ENCODE data around the gene RGS6.

The RGS6 gene

DNA sequence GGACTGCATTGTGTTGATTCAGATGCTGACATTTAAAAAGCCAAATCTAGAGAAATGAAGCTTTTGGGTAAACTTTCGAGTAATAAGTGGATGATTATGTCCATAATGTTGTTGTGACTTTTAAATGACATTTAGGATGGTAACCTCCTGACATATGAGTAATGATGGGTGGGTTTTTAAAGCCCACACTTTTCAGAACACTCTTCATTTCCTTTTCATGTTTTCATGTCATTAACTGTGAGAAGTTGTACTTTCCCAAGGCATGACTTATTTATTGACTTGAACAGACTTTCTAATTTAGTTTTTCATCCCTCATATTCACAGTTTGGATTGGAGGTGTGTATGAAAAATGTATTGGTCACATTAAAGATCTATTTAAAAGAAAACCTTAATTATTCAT, 35.5 kb downstream of the RGS6 start:
- Histone ChIP-seq H3K36me3 (no peaks in the 10 kb centered on the region), H3K9me3 (no peaks in the 10 kb centered on the region), H3K27ac (no peak overlapping the region), H3K27me3 (no peaks in the 10 kb centered on the region), H3K4me1 (peaks cover 0 to 19% (median 2%) of the 10 kb centered on the region in 4 donors), H3K4me3 (no peak overlapping the region)
- intact Hi-C loops (cut with DNase I; ENCODE audit: low total_unique reads), result no loop called here
- no peak for DNase-seq
- TF ChIP-seq, protein P1, sequence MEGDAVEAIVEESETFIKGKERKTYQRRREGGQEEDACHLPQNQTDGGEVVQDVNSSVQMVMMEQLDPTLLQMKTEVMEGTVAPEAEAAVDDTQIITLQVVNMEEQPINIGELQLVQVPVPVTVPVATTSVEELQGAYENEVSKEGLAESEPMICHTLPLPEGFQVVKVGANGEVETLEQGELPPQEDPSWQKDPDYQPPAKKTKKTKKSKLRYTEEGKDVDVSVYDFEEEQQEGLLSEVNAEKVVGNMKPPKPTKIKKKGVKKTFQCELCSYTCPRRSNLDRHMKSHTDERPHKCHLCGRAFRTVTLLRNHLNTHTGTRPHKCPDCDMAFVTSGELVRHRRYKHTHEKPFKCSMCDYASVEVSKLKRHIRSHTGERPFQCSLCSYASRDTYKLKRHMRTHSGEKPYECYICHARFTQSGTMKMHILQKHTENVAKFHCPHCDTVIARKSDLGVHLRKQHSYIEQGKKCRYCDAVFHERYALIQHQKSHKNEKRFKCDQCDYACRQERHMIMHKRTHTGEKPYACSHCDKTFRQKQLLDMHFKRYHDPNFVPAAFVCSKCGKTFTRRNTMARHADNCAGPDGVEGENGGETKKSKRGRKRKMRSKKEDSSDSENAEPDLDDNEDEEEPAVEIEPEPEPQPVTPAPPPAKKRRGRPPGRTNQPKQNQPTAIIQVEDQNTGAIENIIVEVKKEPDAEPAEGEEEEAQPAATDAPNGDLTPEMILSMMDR (IDR thresholded peaks at IDR 0.05), result no peak

DNA sequence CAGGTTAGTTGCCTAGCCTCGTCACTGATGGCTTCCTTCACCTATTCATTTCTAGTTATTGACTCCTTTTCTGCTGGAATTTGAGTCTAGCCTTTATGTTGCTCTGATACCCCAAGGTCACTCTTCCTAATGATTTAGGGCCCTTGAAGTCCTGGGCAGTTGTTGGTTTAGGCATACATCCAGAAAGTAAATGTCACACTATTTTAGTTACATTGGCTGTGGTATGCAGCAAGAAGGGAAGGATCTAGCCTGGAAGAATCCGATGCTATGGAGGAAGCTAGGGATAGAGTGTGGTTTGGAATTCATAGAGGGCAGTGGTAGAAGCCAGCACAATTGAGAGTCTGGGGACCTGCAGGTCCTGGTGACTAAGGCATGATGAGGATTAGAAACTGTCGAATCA, 38.0 kb downstream of the RGS6 start:
- no peak overlapping the region for H3K4me3 ChIP-seq
- H3K4me1 ChIP-seq, result peaks cover 0 to 21% (median 0%) of the 10 kb centered on the region in 4 donors
- H3K9me3 ChIP-seq, result no peaks in the 10 kb centered on the region
- TF ChIP-seq, protein P1 (IDR thresholded peaks at IDR 0.05), result no peak
- no peaks in the 10 kb centered on the region for H3K36me3 ChIP-seq
- no peak for DNase-seq
- H3K27me3 ChIP-seq, result no peaks in the 10 kb centered on the region
- intact Hi-C loops (cut with DNase I; ENCODE audit: low total_unique reads), result no loop called here
- no peak overlapping the region for H3K27ac ChIP-seq

DNA sequence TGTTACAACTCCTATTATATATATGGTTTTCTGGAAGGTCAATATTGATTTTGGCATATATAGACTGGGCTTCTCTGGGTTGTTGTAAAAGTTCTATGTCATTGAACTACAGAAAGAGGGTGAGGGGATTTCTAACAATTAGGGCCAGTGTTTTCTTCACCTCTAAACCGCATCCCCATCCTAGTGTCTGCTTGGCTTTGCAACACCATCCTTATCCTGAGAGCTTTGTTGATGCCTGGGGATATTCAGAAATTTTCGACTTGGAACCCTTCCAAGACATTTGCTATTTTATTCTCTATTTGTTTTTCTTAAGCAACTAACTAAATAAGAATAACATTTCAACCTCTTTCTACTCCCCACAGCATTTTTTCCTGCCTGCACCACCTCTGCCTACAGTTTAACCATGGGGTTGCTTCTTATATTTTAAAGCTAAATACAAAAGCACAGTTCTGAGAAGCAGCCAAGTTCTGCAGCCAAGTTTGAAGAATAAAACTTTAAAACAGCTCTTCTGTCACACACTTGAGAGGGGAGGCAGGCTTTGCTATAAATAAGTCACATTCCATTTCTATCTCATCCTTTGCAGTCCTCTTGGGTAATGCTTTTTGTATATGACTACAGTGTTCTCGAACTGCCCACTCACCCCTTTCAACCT, 53.4 kb downstream of the RGS6 start:
- Histone ChIP-seq H3K27me3 (no peaks in the 10 kb centered on the region), H3K27ac (peak overlapping the region; percentile 5 to 50)
- intact Hi-C loops (cut with DNase I; ENCODE audit: low total_unique reads), result no loop called here

DNA sequence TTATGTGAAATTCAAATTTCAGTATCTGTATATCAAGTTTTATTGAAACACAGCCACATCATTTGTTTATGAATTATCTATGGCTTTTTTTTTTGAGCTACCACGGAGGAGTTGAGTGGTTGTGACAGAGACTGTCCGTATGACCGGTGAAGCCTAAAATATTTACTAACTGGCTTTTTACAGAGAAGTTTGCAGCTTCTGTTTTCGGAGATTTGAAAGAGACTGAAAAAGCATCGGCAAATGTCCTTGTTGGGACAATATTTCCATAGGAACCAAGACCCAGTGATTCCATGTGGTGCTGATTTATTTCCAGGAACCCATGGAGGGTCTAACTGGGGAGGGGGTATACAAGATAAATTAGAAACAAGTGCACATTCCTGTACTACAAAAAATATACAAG, 56.2 kb downstream of the RGS6 start:
- peaks cover 0 to 38% (median 22%) of the 10 kb centered on the region in 4 donors for H3K4me1 ChIP-seq
- intact Hi-C loops (cut with DNase I; ENCODE audit: low total_unique reads), result no loop called here
- TF ChIP-seq, protein P1 (IDR thresholded peaks at IDR 0.05), result no peak
- no peak overlapping the region for H3K4me3 ChIP-seq
- no peak for DNase-seq
- no peaks in the 10 kb centered on the region for H3K9me3 ChIP-seq
- H3K27me3 ChIP-seq, result no peaks in the 10 kb centered on the region
- H3K36me3 ChIP-seq, result no peaks in the 10 kb centered on the region
- H3K27ac ChIP-seq, result no peak overlapping the region

More for the DNA sequence above, 53.4 kb downstream of the RGS6 start:
- TF ChIP-seq, protein P1 (IDR thresholded peaks at IDR 0.05), result no peak
- no peak for DNase-seq
- no peaks in the 10 kb centered on the region for H3K9me3 ChIP-seq
- H3K36me3 ChIP-seq, result no peaks in the 10 kb centered on the region
- peaks cover 0 to 38% (median 22%) of the 10 kb centered on the region in 4 donors for H3K4me1 ChIP-seq
- no peak overlapping the region for H3K4me3 ChIP-seq

DNA sequence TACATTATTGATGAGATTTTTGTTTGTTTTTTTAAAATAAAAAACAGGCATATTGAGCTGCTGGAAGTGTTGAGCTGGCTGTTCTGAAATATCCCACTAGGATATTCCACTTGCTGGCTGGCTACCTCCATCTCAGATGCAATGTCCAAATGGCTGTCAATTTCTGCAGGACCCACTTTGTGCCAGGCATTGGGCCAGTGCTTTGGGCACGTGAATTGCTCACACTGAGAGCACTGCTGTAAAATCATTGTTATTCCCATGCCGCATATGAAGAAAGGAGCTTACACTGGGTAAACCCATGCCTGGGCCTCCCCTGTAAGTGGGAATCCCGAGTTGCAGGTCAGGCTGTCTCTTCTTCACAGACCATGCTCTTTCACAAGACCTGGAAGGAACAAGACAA, 56.7 kb downstream of the RGS6 start:
- peaks cover 0 to 38% (median 22%) of the 10 kb centered on the region in 4 donors for H3K4me1 ChIP-seq
- TF ChIP-seq, protein P1 (IDR thresholded peaks at IDR 0.05), result no peak
- intact Hi-C loops (cut with DNase I; ENCODE audit: low total_unique reads), result no loop called here
- H3K9me3 ChIP-seq, result no peaks in the 10 kb centered on the region
- DNase-seq, result no peak
- H3K27me3 ChIP-seq, result no peaks in the 10 kb centered on the region
- H3K27ac ChIP-seq, result no peak overlapping the region
- no peaks in the 10 kb centered on the region for H3K36me3 ChIP-seq
- no peak overlapping the region for H3K4me3 ChIP-seq
